Stomach smooth muscle (tissue), 2 donors: Measurements from ENCODE around the gene PPARA.

Source experiments
- H3K27ac ChIP-seq: one replicate; pipeline ENCODE4 v1.7.0; 2013; ENCODE audit warnings: mild to moderate bottlenecking, low read length, inconsistent platforms
- H3K27me3 ChIP-seq, 2 donors: one replicate each; pipeline ENCODE4 v1.7.0; 2013; ENCODE audit warnings: low read length in 2 of 2; ENCODE audit not compliant: insufficient read depth in 2 of 2, control insufficient read depth in 1 of 2
- H3K36me3 ChIP-seq, 2 donors: one replicate each; pipeline ENCODE4 v1.7.0; 2013; ENCODE audit warnings: low read length in 2 of 2; ENCODE audit not compliant: control insufficient read depth in 2 of 2, insufficient read depth in 2 of 2
- H3K4me1 ChIP-seq: one replicate; pipeline ENCODE4 v1.7.0; 2013; ENCODE audit warnings: low read length; ENCODE audit not compliant: control insufficient read depth, insufficient read depth
- H3K4me3 ChIP-seq, 2 donors: one replicate each; pipeline ENCODE4 v1.7.0; 2013; ENCODE audit warnings: low read length in 2 of 2
- H3K9ac ChIP-seq, 2 donors: one replicate each; pipeline ENCODE4 v1.7.0; 2013; ENCODE audit warnings: low read length in 2 of 2, mild to moderate bottlenecking in 1 of 2
- H3K9me3 ChIP-seq, 2 donors: one replicate each; pipeline ENCODE4 v1.7.0; 2013; ENCODE audit warnings: low read length in 2 of 2; ENCODE audit not compliant: control insufficient read depth in 2 of 2
- donor health status: healthy.
- donor health status: Pancreatic carcinoma.

Gene PPARA

DNA sequence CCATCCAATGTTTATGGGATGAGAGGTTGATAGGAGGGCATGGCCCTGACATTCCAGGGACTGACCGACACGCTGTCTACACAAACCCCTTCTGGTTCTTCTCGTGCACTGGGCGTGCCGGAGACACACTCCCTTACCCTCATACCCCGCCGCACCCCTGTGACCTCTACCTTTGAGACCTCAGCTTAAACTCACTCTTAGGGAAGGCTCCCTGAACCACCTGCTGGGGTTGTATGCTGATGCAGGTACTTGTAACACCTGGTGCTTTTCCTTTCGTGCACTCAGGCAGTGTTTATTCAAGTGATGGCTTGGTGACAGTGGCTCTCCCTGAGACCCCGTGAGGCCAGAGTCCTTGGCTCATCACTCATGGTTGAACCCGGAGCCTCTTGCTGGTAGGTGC, 12.0 kb downstream of the PPARA start:
- no peak overlapping the region for H3K9ac ChIP-seq

GRCh38 chr22:46162771-46163556, 12.6 kb downstream of the PPARA start:
- no peaks in the 10 kb centered on the region for H3K9me3 ChIP-seq
- no peaks in the 10 kb centered on the region for H3K27me3 ChIP-seq
- no peak overlapping the region for H3K27ac ChIP-seq
- H3K9ac ChIP-seq: no peak overlapping the region
- H3K4me1 ChIP-seq: no peaks in the 10 kb centered on the region
- peaks cover 0 to 2% of the 10 kb centered on the region in 2 donors for H3K36me3 ChIP-seq
- no peak overlapping the region for H3K4me3 ChIP-seq

More for the DNA sequence above, 12.0 kb downstream of the PPARA start:
- H3K27ac ChIP-seq: no peak overlapping the region
- no peaks in the 10 kb centered on the region for H3K4me1 ChIP-seq
- no peaks in the 10 kb centered on the region for H3K27me3 ChIP-seq
- no peaks in the 10 kb centered on the region for H3K9me3 ChIP-seq
- H3K36me3 ChIP-seq: peaks cover 0 to 2% of the 10 kb centered on the region in 2 donors
- H3K4me3 ChIP-seq: no peak overlapping the region

GRCh38 chr22:46163557-46163888, 13.2 kb downstream of the PPARA start:
- H3K9ac ChIP-seq: no peak overlapping the region
- H3K36me3 ChIP-seq: peaks cover 0 to 2% of the 10 kb centered on the region in 2 donors
- no peaks in the 10 kb centered on the region for H3K27me3 ChIP-seq
- no peaks in the 10 kb centered on the region for H3K9me3 ChIP-seq
- no peaks in the 10 kb centered on the region for H3K4me1 ChIP-seq
- no peak overlapping the region for H3K27ac ChIP-seq
- H3K4me3 ChIP-seq: no peak overlapping the region

GRCh38 chr22:46165977-46166376, 15.7 kb downstream of the PPARA start:
- Histone ChIP-seq H3K27me3 (no peaks in the 10 kb centered on the region), H3K27ac (no peak overlapping the region), H3K4me3 (no peak overlapping the region), H3K9ac (no peak overlapping the region), H3K4me1 (peaks cover 6% of the 10 kb centered on the region), H3K9me3 (peaks cover 0 to 3% of the 10 kb centered on the region in 2 donors), H3K36me3 (no peaks in the 10 kb centered on the region)

- H3K27me3 ChIP-seq: no peaks in the 10 kb centered on the region
- no peaks in the 10 kb centered on the region for H3K36me3 ChIP-seq
- H3K4me3 ChIP-seq: no peak overlapping the region
- H3K27ac ChIP-seq: no peak overlapping the region
- peaks cover 0 to 3% of the 10 kb centered on the region in 2 donors for H3K9me3 ChIP-seq
- no peak overlapping the region for H3K9ac ChIP-seq
- peaks cover 15% of the 10 kb centered on the region for H3K4me1 ChIP-seq
These were observed 19.3 kb downstream of the PPARA start for GRCh38 chr22:46169628-46170027.

- H3K9ac ChIP-seq: no peak overlapping the region
- no peak overlapping the region for H3K27ac ChIP-seq
- H3K36me3 ChIP-seq: no peaks in the 10 kb centered on the region
- H3K9me3 ChIP-seq: peaks cover 0 to 3% of the 10 kb centered on the region in 2 donors
- H3K4me1 ChIP-seq: peaks cover 15% of the 10 kb centered on the region
- no peak overlapping the region for H3K4me3 ChIP-seq
- H3K27me3 ChIP-seq: no peaks in the 10 kb centered on the region
These were observed 21.6 kb downstream of the PPARA start for GRCh38 chr22:46171940-46172339.

- Histone ChIP-seq H3K4me3 (no peak overlapping the region), H3K9me3 (peaks cover 0 to 3% of the 10 kb centered on the region in 2 donors), H3K4me1 (peaks cover 15% of the 10 kb centered on the region), H3K9ac (no peak overlapping the region), H3K27ac (no peak overlapping the region), H3K36me3 (peaks cover 0 to 1% of the 10 kb centered on the region in 2 donors), H3K27me3 (no peaks in the 10 kb centered on the region)
These were observed 22.3 kb downstream of the PPARA start for GRCh38 chr22:46172522-46173110.

DNA sequence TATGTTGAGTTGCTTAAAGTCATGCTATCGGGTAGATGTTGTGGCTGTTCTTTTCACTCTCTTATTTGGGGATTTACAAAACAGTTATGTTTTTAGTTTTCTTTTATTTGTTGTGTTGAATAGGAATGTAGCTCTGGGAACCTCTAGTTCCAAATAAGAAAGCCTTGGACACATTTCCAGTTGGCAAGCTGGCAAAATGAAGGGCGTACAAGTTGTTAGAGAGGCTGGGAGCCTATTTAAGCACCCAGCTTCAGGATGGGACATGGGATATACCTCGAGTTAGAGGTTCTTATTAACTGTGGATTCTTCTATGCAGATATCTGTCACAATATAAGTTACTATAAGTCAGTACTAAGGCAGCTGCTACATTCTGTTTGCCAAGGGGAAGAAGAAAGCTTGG, 22.8 kb downstream of the PPARA start:
- no peak overlapping the region for H3K27ac ChIP-seq
- H3K9ac ChIP-seq: no peak overlapping the region
- H3K9me3 ChIP-seq: peaks cover 0 to 3% of the 10 kb centered on the region in 2 donors
- H3K4me3 ChIP-seq: no peak overlapping the region
- H3K4me1 ChIP-seq: peaks cover 15% of the 10 kb centered on the region
- peaks cover 0 to 3% of the 10 kb centered on the region in 2 donors for H3K36me3 ChIP-seq
- H3K27me3 ChIP-seq: no peaks in the 10 kb centered on the region

- no peak overlapping the region for H3K4me3 ChIP-seq
- peaks cover 12% of the 10 kb centered on the region for H3K4me1 ChIP-seq
- H3K36me3 ChIP-seq: peaks cover 3 to 9% of the 10 kb centered on the region in 2 donors
- H3K27me3 ChIP-seq: no peaks in the 10 kb centered on the region
- H3K27ac ChIP-seq: no peak overlapping the region
- H3K9ac ChIP-seq: no peak overlapping the region
- peaks cover 0 to 2% of the 10 kb centered on the region in 2 donors for H3K9me3 ChIP-seq
These were observed 25.3 kb downstream of the PPARA start for GRCh38 chr22:46175631-46176030.

- Histone ChIP-seq H3K4me3 (no peak overlapping the region), H3K9ac (no peak overlapping the region), H3K4me1 (peaks cover 3% of the 10 kb centered on the region), H3K27ac (no peak overlapping the region), H3K9me3 (peaks cover 0 to 5% of the 10 kb centered on the region in 2 donors), H3K36me3 (peaks cover 9% of the 10 kb centered on the region in 2 donors), H3K27me3 (no peaks in the 10 kb centered on the region)
These were observed 26.2 kb downstream of the PPARA start for GRCh38 chr22:46176508-46177003.
